AG04449 (cell line): ENCODE data around the gene PIR.

Experiments
- CTCF ChIA-PET: fragments of 350-600 bp; formaldehyde crosslinking; extraction: SDS; loops from one replicate; lab custom pipeline; 2021; ENCODE audit warnings: antibody characterized with exemption; lab: Yijun Ruan, JAX
- POLR2A ChIA-PET: fragments of 400-600, 350-600 bp; formaldehyde crosslinking; extraction: SDS; loops from one replicate; lab custom pipeline; 2020; ENCODE audit warnings: antibody characterized with exemption, inconsistent platforms; lab: Yijun Ruan, JAX
- DNase-seq: peaks from one replicate; pipeline ENCODE4 v3.0.0-alpha.2; 2010; ENCODE audit warnings: low read depth, low spot score
- H3K4me3 ChIP-seq: 2 replicates; pipeline ENCODE4 v1.5.1; 2011; ENCODE audit warnings: low read depth, mild to moderate bottlenecking, control low read depth, low read length
- TF ChIP-seq, protein P1 (sequence below): IDR thresholded peaks from one replicate; pipeline ENCODE4 v1.5.1; 2011; ENCODE audit warnings: mild to moderate bottlenecking, moderate library complexity, low read length, control low read depth, inconsistent platforms; ENCODE audit not compliant: insufficient read depth; ENCODE audit errors: missing control alignments

PIR gene

DNA sequence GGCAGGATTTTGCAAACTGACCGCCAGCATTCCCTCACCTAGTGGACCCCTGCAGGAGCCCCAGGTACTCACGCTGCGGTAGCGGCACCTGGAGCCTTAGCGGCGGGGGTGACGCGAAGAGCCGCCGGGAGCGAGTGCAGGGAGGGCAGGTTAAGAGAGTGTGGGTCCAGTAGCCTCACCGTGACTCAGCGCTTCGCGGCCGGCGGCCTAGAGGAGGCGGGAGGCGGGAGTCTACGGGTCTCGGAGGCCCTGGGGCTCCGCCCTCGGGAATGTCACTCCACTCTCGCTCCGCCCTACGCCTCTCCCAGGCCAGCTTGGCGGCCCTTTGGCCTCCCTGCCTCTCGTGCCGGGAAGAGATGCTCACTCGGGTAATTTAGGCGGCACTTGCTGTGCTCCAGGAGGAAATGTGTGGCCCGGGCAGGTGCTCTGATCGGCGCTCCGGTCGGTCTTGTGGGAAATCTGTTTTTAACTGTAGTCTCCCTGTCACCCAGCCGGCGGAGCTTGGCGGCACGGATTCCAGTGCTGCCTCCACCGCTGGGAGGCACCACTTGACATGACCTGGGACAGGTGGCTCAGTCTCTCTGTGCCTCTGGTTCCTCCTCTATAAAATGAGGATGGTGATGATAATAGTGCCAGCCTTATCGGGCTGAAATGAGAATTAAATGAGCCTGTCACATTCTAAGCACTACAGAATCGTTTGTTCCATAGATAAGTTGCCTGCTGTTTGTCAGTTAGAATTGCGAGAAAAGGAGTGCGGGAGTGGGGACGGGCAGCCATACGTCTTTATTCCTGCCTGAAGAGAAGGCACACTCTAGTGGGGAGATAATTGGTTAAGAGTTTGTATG lies at the start of gene PIR:
Gene PIR, minus strand, starts transcription at position 216 of the 845 bp plus-strand sequence. CDS start 2,076 bp downstream, outside the sequence.
- DNase-seq, result no peak
- TF ChIP-seq, protein P1, sequence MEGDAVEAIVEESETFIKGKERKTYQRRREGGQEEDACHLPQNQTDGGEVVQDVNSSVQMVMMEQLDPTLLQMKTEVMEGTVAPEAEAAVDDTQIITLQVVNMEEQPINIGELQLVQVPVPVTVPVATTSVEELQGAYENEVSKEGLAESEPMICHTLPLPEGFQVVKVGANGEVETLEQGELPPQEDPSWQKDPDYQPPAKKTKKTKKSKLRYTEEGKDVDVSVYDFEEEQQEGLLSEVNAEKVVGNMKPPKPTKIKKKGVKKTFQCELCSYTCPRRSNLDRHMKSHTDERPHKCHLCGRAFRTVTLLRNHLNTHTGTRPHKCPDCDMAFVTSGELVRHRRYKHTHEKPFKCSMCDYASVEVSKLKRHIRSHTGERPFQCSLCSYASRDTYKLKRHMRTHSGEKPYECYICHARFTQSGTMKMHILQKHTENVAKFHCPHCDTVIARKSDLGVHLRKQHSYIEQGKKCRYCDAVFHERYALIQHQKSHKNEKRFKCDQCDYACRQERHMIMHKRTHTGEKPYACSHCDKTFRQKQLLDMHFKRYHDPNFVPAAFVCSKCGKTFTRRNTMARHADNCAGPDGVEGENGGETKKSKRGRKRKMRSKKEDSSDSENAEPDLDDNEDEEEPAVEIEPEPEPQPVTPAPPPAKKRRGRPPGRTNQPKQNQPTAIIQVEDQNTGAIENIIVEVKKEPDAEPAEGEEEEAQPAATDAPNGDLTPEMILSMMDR, result peak; percentile 40
- ChIA-PET POLR2A (no interaction called here), CTCF (interaction anchor here (0.6 to 3.5 kb wide), 6 partner anchors 12 to 144 kb away, joined by 3 to 12 read pairs (median 4); no protein-coding TSS in a partner anchor)
- H3K4me3 ChIP-seq, result peak within 1 kb of the TSS; percentile 58

DNA sequence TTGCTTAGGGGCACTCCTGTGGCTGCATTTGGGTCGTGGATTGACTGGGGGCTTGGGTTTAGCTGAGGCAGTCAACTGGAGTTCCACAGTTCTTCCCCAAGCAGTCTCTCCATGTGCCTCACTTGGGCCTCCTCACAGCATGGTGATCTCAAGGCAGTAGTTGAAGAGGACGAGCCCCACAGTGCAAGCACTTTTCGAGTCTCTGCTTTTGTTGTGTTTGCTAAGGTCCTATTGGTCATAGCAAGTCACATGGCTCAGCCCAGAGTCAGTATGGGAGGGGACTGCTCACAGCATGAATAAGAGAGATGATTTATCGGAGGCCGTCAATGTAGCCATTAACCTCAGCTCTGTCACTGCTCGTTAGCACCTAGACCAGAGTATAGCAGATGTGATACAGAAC lies 37.2 kb upstream of the PIR start:
- ChIA-PET POLR2A (no interaction called here), CTCF (no interaction called here)
- H3K4me3 ChIP-seq, result no peak overlapping the region
- TF ChIP-seq, protein P1, result no peak
- no peak for DNase-seq

DNA sequence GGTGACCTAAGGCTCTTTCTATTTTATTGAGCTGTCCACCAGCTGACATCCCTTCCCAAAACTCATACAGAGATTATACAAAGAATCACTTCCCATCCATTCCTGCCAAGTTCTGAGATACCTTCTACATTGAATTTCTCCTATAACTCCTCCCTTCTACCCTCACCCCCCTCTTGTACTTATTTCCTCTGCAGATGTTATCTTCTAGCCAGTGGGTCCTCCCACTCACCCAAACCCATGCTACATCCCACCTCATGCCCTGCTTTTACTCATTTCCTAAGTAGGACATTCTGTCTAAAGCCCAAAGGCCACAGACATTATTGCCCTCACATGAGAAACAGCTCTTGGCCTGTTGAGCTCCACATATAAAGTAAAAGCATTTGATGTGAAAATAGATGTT lies 36.0 kb upstream of the PIR start:
- H3K4me3 ChIP-seq, result no peak overlapping the region
- ChIA-PET POLR2A (no interaction called here), CTCF (no interaction called here)
- no peak for DNase-seq
- TF ChIP-seq, protein P1, result no peak

DNA sequence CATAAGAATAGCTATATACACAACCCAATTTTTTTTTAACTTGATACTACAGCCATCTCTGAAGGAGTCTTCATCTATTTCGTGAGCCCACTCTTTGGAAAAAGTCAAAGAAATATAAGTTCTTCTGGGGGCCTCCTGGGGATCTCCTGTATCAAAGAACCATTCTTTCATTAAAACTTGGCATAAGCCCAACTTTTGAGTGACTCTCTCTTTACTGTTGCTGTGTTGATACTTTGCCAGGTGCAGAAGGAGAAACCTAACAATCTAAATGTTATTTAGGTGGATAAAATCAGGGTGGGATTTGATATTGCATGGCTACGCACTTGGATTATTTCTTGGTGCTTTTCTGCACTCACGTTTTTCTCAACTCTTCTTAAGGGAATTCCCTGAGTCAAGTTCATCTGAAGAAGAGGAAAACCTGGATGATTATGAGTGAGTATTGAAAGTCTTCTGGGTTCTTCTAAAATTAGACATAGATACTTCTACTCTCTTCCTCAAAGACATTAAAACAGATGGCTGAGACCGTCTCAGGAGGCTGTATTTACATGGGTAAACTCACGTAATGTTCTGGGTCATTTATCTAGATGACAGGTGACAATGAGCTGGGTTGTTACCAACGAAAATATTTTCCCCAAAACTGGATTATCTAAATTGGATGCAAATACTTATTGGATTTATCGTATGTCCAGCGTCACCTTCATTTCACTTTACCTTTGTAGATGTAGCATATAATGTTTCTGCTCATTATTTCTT lies 32.7 kb upstream of the PIR start:
- TF ChIP-seq, protein P1, result no peak
- DNase-seq, result no peak
- no peak overlapping the region for H3K4me3 ChIP-seq
- POLR2A ChIA-PET, result no interaction called here
- CTCF ChIA-PET, result no interaction called here

DNA sequence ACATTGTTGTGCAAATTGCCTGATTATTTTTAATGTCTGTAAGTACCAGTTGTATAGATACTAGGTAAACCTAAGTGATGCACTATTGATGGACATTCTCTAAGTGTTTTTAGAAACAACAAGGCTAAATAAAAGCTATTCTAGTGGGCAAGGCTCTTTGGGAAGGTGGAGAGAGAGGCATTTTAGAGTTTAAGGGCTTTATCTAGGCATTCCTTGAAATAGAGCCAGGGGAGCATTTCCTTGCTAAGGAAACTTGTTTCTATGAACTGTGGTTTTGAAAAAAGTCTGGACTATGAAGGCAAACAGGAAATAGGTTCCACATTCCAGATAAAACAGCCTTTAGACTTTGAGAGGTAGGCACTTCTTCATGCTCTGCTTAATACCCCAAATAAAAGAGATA lies 31.3 kb upstream of the PIR start:
- ChIA-PET POLR2A (no interaction called here), CTCF (no interaction called here)
- no peak overlapping the region for H3K4me3 ChIP-seq
- DNase-seq, result no peak
- TF ChIP-seq, protein P1, result no peak

DNA sequence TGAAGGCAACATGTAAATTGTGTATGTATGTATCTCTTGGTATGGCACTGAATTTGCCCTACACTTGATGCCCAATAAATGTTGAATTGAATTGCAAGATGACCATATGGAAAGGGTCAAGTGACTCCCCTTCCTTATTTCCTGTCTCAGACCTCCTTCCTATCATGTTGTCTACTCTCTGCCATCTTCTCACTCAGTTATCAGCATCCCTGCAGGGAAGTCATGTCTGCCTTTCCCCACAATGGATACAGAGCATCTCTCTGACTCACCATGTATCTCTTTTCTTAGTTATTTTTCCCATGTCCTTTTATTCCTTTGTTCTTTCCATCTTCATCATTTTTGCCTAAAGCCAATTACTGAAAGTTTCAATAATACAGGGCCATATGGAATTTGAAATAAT lies 30.0 kb upstream of the PIR start:
- TF ChIP-seq, protein P1, result no peak
- H3K4me3 ChIP-seq, result no peak overlapping the region
- no peak for DNase-seq
- ChIA-PET POLR2A (no interaction called here), CTCF (interaction anchor here (1.2 kb wide), 1 partner anchor 52 kb away, joined by 3 read pairs; no protein-coding TSS in a partner anchor)
